D721Med (cell line): Measurements from ENCODE around the gene RDH13.
"Not testable (repeated sequence)": the region's sequence is repeated elsewhere in the genome, so short reads cannot be mapped to it uniquely, and the experiment has no call there.

Experiments used
- DNase-seq: peaks from one replicate; pipeline ENCODE4 v3.0.0; 2011; ENCODE audit warnings: low spot score; ENCODE audit not compliant: insufficient read length
- FAIRE-seq: peaks from 2 replicates; lab custom pipeline; 2011; peaks lifted over from hg19 to GRCh38; lab: Jason Lieb, UNC
- TF ChIP-seq, protein P1 (sequence below): IDR thresholded peaks from 2 replicates; pipeline ENCODE4 v1.5.1; 2012; ENCODE audit warnings: mild to moderate bottlenecking, control low read depth; ENCODE audit not compliant: insufficient read depth; ENCODE audit errors: missing control alignments

The RDH13 gene

DNA sequence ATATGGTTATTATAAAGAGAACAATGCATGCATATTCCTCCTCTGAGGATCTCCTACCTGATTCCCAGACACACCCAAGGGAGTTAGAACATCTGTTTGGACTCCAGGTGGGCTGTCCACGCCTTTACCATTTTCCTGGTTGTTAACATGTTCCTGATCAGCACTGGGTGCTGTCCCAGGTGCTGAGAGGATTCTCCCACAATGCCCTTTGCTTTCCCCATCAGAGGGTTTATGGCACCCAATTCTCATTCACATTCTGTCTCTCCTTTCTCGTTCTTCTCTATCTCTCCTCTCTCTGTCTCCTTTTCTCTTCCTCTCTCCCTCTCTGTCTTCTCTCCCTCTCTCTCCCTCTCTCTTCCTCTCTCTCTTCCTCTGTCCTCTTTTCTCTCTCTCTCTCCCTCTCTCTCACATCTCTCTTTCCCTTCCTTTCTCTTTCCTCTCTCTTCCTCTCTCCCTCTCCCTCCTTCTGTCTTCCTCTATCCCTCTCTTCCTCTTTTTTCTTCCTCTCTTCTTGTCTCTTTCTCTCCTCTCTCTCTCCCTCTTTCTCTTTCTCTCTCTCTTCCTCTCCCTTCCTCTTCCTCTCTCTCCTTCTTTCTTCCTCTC, 3.3 kb upstream of the RDH13 start:
- TF ChIP-seq, protein P1, sequence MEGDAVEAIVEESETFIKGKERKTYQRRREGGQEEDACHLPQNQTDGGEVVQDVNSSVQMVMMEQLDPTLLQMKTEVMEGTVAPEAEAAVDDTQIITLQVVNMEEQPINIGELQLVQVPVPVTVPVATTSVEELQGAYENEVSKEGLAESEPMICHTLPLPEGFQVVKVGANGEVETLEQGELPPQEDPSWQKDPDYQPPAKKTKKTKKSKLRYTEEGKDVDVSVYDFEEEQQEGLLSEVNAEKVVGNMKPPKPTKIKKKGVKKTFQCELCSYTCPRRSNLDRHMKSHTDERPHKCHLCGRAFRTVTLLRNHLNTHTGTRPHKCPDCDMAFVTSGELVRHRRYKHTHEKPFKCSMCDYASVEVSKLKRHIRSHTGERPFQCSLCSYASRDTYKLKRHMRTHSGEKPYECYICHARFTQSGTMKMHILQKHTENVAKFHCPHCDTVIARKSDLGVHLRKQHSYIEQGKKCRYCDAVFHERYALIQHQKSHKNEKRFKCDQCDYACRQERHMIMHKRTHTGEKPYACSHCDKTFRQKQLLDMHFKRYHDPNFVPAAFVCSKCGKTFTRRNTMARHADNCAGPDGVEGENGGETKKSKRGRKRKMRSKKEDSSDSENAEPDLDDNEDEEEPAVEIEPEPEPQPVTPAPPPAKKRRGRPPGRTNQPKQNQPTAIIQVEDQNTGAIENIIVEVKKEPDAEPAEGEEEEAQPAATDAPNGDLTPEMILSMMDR, result no peak
- FAIRE-seq (no peak), DNase-seq (no peak)

DNA sequence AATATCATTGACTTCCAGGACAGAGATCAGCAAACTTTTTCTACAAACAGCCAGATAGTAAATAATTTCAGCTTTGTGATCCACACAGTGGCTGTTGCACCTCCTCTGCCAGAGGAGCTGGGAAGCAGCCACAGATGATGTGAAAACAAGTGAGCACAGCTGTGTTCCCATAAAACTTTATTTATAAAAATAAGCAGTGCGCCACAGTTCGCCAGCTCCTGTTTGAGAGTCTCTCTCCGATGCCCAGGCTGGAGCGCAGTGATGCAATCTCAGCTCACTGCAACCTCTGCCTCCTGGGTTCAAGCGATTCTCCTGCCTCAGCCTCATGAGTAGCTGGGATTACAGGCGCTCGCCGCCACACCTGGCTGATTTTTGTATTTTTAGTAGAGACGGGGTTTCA, 2.6 kb upstream of the RDH13 start:
- not testable (repeated sequence) for DNase-seq, FAIRE-seq

DNA sequence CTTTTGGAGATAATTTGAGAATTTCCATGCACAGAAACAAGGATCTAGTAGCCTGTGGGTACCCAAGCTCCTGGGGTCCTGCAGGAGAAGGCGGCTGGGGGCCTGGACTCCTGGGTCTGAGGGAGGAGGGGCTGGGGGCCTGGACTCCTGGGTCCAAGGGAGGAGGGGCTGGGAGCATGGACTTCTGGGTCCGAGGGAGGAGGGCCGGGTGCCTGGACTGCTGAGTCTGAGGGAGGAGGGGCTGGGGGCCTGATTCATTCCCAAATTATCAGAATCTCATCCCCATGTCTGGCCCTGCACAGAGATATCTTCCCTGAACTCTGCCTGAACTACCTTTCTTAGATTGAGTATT, 520 bp upstream of the RDH13 start:
- TF ChIP-seq, protein P1, result no peak
- FAIRE-seq, result no peak
- no peak for DNase-seq

DNA sequence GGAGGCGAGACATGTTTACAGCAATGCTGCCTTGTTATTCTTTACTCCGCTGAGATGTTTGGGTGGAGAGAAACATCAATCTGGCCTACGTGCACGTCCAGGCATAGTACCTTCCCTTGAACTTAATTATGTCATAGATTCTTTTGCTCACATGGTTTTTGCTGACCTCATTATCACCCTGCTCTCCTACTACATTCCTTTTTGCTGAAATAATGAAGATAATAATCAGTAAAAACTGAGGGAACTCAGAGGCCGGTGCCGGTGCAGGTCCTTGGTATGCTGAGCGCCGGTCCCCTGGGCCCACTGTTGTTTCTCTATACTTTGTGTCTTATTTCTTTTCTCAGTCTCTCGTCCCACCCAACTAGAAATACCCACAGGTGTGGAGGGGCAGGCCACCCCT, 2.7 kb downstream of the RDH13 start:
- not testable (repeated sequence) for DNase-seq, FAIRE-seq

DNA sequence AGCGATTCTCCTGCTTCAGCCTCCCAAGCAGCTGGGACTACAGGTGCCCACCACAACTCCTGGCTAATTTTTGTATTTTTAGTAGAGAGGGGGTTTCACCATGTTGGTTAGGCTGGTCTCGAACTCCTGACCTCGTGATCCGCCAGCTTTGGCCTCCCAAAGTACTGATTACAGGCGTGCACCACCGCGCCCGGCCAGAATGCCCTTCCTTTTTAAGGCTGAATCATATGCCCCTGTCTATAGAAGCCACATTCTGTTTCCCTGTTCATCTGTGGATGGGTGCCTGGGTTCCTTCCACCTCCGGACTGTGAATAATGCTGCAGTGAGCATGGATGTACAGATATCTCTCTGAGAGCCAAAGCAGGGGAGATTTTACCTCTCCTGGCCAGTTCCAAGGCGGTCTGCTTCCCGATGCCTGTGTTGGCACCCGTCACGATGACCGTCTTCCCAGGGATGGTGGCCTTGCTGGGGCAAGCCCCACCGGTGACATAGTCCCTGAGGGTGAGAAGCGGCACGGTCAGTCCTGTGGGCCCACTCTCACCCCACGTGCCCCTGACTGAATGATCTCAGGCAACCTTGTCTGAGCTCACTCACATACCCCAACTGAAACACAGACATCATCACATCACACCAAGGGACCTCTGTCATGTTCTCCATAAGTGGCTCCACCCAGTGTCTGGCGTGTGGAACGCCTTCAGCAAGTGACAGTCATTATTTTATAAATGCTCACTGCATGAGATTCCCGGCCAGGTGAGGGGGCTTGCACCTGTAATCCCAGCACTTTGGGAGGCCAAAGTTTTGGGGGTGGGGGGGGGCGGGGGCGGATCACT, 4.0 kb downstream of the RDH13 start:
- no peak for DNase-seq
- TF ChIP-seq, protein P1, result no peak
- no peak for FAIRE-seq

DNA sequence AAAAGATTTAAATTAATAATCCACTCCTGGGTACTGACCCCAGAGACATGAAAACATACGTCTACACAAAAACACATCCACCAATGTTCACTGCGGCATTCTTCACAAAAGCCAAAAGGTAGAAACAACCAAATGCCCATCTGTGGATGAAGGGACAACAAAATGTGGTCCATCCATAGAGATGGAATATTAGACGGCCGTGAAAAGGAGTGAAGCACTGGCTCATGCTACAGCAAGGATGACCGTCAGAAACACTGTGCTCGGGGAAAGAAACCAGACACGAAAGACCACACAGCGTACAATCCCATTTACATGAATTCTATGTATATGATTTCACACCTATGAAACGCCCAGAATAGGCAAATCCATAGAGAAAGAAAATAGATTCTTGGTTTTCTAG, 6.1 kb downstream of the RDH13 start:
- TF ChIP-seq, protein P1, result no peak
- DNase-seq (no peak), FAIRE-seq (no peak)

DNA sequence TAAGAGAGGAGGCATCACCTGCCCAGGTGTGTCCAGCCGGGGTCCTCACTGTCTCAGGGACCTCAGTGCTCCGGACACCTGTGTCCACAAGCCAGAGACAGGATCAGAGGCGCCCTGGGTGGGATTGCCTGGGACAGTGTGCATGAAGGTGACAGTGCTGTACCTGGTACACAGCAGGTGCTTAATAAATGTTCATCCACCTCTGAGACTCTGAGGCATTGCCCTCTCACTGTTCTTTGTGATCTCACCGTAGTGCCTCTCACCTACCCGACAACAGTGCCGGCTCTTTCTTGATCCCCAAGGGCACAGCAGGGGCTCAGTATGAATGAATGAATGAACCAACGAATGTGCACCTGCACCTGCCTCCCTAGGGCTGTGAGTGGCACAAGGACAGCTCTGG, 9.2 kb downstream of the RDH13 start:
- FAIRE-seq, result no peak
- no peak for DNase-seq
- TF ChIP-seq, protein P1, result no peak

DNA sequence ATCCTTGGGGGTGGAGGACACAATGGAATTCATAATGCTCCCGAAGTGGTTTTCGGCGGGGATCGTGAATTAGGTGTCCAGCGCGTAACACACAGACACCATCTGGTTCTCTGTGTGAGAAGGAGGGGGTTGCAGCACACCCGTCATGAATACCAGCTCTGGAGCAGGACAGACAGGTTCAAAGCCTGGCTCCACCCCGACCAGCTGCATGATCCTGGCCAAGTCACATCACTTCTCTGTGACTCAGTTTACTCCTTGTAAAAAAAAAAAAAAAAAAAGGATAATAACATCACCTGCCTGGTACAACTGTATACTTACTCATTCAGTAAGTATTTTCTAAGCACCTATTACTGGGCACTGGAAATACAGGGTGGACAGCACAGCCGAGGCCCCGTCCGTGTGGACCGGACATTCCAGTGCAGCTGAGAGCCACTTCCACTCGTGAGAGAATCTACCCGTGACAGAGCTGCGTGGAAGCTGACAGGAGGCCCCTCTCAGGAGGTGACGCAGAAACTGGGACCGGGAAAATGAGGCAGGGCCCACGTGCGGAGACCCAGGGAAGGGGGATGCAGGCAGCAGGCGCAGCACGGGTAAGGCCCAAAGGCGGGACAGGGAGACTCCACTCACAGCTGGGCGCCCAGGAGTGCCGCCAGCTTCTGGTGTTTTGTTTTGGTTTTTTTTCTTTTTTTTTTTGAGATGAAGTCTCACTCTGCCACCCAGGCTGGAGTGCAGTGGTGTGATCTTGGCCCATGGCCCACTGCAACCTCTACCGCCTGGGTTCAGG, 12.0 kb downstream of the RDH13 start:
- no peak for DNase-seq
- no peak for FAIRE-seq
- TF ChIP-seq, protein P1, result no peak
